ENCODE measurements around the gene HOXC11.

The HOXC11 gene

GRCh38 chr12:53981634-53982565, 9.0 kb downstream of the HOXC11 start:
- no peak for TF ChIP-seq CTCF (IDR thresholded peaks at IDR 0.05; ENCODE audit: extremely low read depth, missing control alignments)
- DNase-seq (ENCODE audit: low spot score), result no peak

GRCh38 chr12:53982648-53983567, 10.0 kb downstream of the HOXC11 start:
- no peak for TF ChIP-seq CTCF (IDR thresholded peaks at IDR 0.05; ENCODE audit: extremely low read depth, missing control alignments)
- DNase-seq (ENCODE audit: low spot score), result no peak

GRCh38 chr12:53983568-53983949, 10.6 kb downstream of the HOXC11 start:
- DNase-seq (ENCODE audit: low spot score), result no peak
- no peak for TF ChIP-seq CTCF (IDR thresholded peaks at IDR 0.05; ENCODE audit: extremely low read depth, missing control alignments)

- no peak for DNase-seq (ENCODE audit: low spot score)
- TF ChIP-seq CTCF (IDR thresholded peaks at IDR 0.05; ENCODE audit: extremely low read depth, missing control alignments), result no peak
Observed at GRCh38 chr12:53983950-53984572, 11.1 kb downstream of the HOXC11 start.

GRCh38 chr12:53984901-53985691, 12.2 kb downstream of the HOXC11 start, which contains the start of gene HOXC10:
Gene HOXC10, plus strand, starts transcription at chr12:53985146. Its CDS starts 114 bp downstream, at chr12:53985260.
- peak; percentile 80 for TF ChIP-seq CTCF (IDR thresholded peaks at IDR 0.05; ENCODE audit: extremely low read depth, missing control alignments)
- DNase-seq (ENCODE audit: low spot score), result peak; percentile 92

GRCh38 chr12:53985692-53985993, 12.7 kb downstream of the HOXC11 start:
- DNase-seq (ENCODE audit: low spot score), result no peak
- no peak for TF ChIP-seq CTCF (IDR thresholded peaks at IDR 0.05; ENCODE audit: extremely low read depth, missing control alignments)
